ENCODE measurements around the gene HELZ.
A peak's percentile ranks its signal among the peaks of the same experiment; 100 is the strongest.
"Not testable (repeated sequence)": the region's sequence is repeated elsewhere in the genome, so short reads cannot be mapped to it uniquely, and the experiment has no call there.

HELZ gene

GRCh38 chr17:67109111-67109510 lies 135.9 kb downstream of the HELZ start:
- Mint-ChIP-seq H3K4me3 (no peak overlapping the region), H3K36me3 (ENCODE audit: low read depth) (peaks cover 59% of the 10 kb centered on the region), H3K9me3 (no peaks in the 10 kb centered on the region), H3K27ac (peak overlapping the region; percentile 10), H3K27me3 (ENCODE audit: low read depth) (no peaks in the 10 kb centered on the region), H3K4me1 (ENCODE audit: low read depth) (peaks cover 3% of the 10 kb centered on the region)
- no peak for DNase-seq (ENCODE audit: low spot score)

- H3K36me3 Mint-ChIP-seq (ENCODE audit: low read depth): peaks cover 57% of the 10 kb centered on the region
- no peaks in the 10 kb centered on the region for H3K27me3 Mint-ChIP-seq (ENCODE audit: low read depth)
- no peak for DNase-seq (ENCODE audit: low spot score)
- no peak overlapping the region for H3K27ac Mint-ChIP-seq
- H3K9me3 Mint-ChIP-seq: no peaks in the 10 kb centered on the region
- no peak overlapping the region for H3K4me3 Mint-ChIP-seq
- peaks cover 3% of the 10 kb centered on the region for H3K4me1 Mint-ChIP-seq (ENCODE audit: low read depth)
These were observed 136.9 kb downstream of the HELZ start for GRCh38 chr17:67107811-67108775.

- DNase-seq (ENCODE audit: low spot score): no peak
- Mint-ChIP-seq H3K4me1 (ENCODE audit: low read depth) (peaks cover 3% of the 10 kb centered on the region), H3K27ac (peak overlapping the region; percentile 34), H3K9me3 (no peaks in the 10 kb centered on the region), H3K27me3 (ENCODE audit: low read depth) (no peaks in the 10 kb centered on the region), H3K4me3 (no peak overlapping the region), H3K36me3 (ENCODE audit: low read depth) (peaks cover 53% of the 10 kb centered on the region)
These were observed 137.8 kb downstream of the HELZ start for GRCh38 chr17:67107171-67107570.

- no peaks in the 10 kb centered on the region for H3K27me3 Mint-ChIP-seq (ENCODE audit: low read depth)
- no peak for DNase-seq (ENCODE audit: low spot score)
- H3K4me3 Mint-ChIP-seq: no peak overlapping the region
- H3K9me3 Mint-ChIP-seq: no peaks in the 10 kb centered on the region
- no peak overlapping the region for H3K27ac Mint-ChIP-seq
- peaks cover 55% of the 10 kb centered on the region for H3K36me3 Mint-ChIP-seq (ENCODE audit: low read depth)
- peaks cover 5% of the 10 kb centered on the region for H3K4me1 Mint-ChIP-seq (ENCODE audit: low read depth)
These were observed 139.8 kb downstream of the HELZ start for GRCh38 chr17:67105213-67105612.

- peaks cover 55% of the 10 kb centered on the region for H3K36me3 Mint-ChIP-seq (ENCODE audit: low read depth)
These were observed 140.4 kb downstream of the HELZ start for GRCh38 chr17:67104641-67105040.

GRCh38 chr17:67098006-67098405 lies 147.0 kb downstream of the HELZ start:
- no peaks in the 10 kb centered on the region for H3K9me3 Mint-ChIP-seq
- no peak overlapping the region for H3K4me3 Mint-ChIP-seq
- peaks cover 16% of the 10 kb centered on the region for H3K4me1 Mint-ChIP-seq (ENCODE audit: low read depth)
- no peak for DNase-seq (ENCODE audit: low spot score)
- no peaks in the 10 kb centered on the region for H3K27me3 Mint-ChIP-seq (ENCODE audit: low read depth)
- H3K36me3 Mint-ChIP-seq (ENCODE audit: low read depth): peaks cover 37% of the 10 kb centered on the region
- no peak overlapping the region for H3K27ac Mint-ChIP-seq

More at GRCh38 chr17:67104641-67105040, 140.4 kb downstream of the HELZ start:
- not testable (repeated sequence) for DNase-seq (ENCODE audit: low spot score); H3K27me3 Mint-ChIP-seq (ENCODE audit: low read depth); H3K9me3 Mint-ChIP-seq; H3K4me1 Mint-ChIP-seq (ENCODE audit: low read depth); H3K27ac Mint-ChIP-seq; H3K4me3 Mint-ChIP-seq

GRCh38 chr17:67096609-67097008 lies 148.4 kb downstream of the HELZ start:
- Mint-ChIP-seq H3K27me3 (ENCODE audit: low read depth) (no peaks in the 10 kb centered on the region), H3K36me3 (ENCODE audit: low read depth) (peaks cover 36% of the 10 kb centered on the region), H3K9me3 (no peaks in the 10 kb centered on the region), H3K27ac (no peak overlapping the region), H3K4me3 (no peak overlapping the region), H3K4me1 (ENCODE audit: low read depth) (peaks cover 17% of the 10 kb centered on the region)
- no peak for DNase-seq (ENCODE audit: low spot score)

- no peak overlapping the region for H3K4me3 Mint-ChIP-seq
- peaks cover 17% of the 10 kb centered on the region for H3K4me1 Mint-ChIP-seq (ENCODE audit: low read depth)
- H3K27ac Mint-ChIP-seq: no peak overlapping the region
- H3K9me3 Mint-ChIP-seq: no peaks in the 10 kb centered on the region
- H3K27me3 Mint-ChIP-seq (ENCODE audit: low read depth): no peaks in the 10 kb centered on the region
- H3K36me3 Mint-ChIP-seq (ENCODE audit: low read depth): peaks cover 34% of the 10 kb centered on the region
- DNase-seq (ENCODE audit: low spot score): no peak
These were observed 149.2 kb downstream of the HELZ start for GRCh38 chr17:67095803-67096202.

- Mint-ChIP-seq H3K36me3 (ENCODE audit: low read depth) (peaks cover 36% of the 10 kb centered on the region), H3K4me1 (ENCODE audit: low read depth) (peaks cover 18% of the 10 kb centered on the region)
- H3K9me3 Mint-ChIP-seq; H3K27ac Mint-ChIP-seq; DNase-seq (ENCODE audit: low spot score); H3K27me3 Mint-ChIP-seq (ENCODE audit: low read depth); H3K4me3 Mint-ChIP-seq: not testable (repeated sequence)
These were observed 149.7 kb downstream of the HELZ start for GRCh38 chr17:67095291-67095690.

GRCh38 chr17:67093348-67093747 lies 151.6 kb downstream of the HELZ start:
- Mint-ChIP-seq H3K27ac (no peak overlapping the region), H3K9me3 (no peaks in the 10 kb centered on the region), H3K36me3 (ENCODE audit: low read depth) (peaks cover 42% of the 10 kb centered on the region), H3K4me1 (ENCODE audit: low read depth) (peaks cover 22% of the 10 kb centered on the region), H3K4me3 (no peak overlapping the region), H3K27me3 (ENCODE audit: low read depth) (no peaks in the 10 kb centered on the region)
- DNase-seq (ENCODE audit: low spot score): no peak

GRCh38 chr17:67092710-67093109 lies 152.3 kb downstream of the HELZ start:
- not testable (repeated sequence) for H3K27me3 Mint-ChIP-seq (ENCODE audit: low read depth); H3K9me3 Mint-ChIP-seq; H3K4me3 Mint-ChIP-seq; DNase-seq (ENCODE audit: low spot score); H3K27ac Mint-ChIP-seq
- Mint-ChIP-seq H3K4me1 (ENCODE audit: low read depth) (peaks cover 20% of the 10 kb centered on the region), H3K36me3 (ENCODE audit: low read depth) (peaks cover 42% of the 10 kb centered on the region)

- Mint-ChIP-seq H3K36me3 (ENCODE audit: low read depth) (peaks cover 40% of the 10 kb centered on the region), H3K27me3 (ENCODE audit: low read depth) (no peaks in the 10 kb centered on the region), H3K4me3 (no peak overlapping the region), H3K9me3 (no peaks in the 10 kb centered on the region), H3K27ac (no peak overlapping the region), H3K4me1 (ENCODE audit: low read depth) (peaks cover 20% of the 10 kb centered on the region)
- no peak for DNase-seq (ENCODE audit: low spot score)
These were observed 152.7 kb downstream of the HELZ start for GRCh38 chr17:67092291-67092690.

GRCh38 chr17:67090341-67090740 lies 154.7 kb downstream of the HELZ start:
- H3K9me3 Mint-ChIP-seq: no peaks in the 10 kb centered on the region
- no peak for DNase-seq (ENCODE audit: low spot score)
- H3K36me3 Mint-ChIP-seq (ENCODE audit: low read depth): peaks cover 43% of the 10 kb centered on the region
- H3K27ac Mint-ChIP-seq: no peak overlapping the region
- no peaks in the 10 kb centered on the region for H3K27me3 Mint-ChIP-seq (ENCODE audit: low read depth)
- no peak overlapping the region for H3K4me3 Mint-ChIP-seq
- peaks cover 15% of the 10 kb centered on the region for H3K4me1 Mint-ChIP-seq (ENCODE audit: low read depth)

GRCh38 chr17:67088639-67089038 lies 156.4 kb downstream of the HELZ start:
- Mint-ChIP-seq H3K36me3 (ENCODE audit: low read depth) (peaks cover 37% of the 10 kb centered on the region), H3K4me3 (no peak overlapping the region), H3K9me3 (no peaks in the 10 kb centered on the region), H3K27me3 (ENCODE audit: low read depth) (no peaks in the 10 kb centered on the region), H3K27ac (no peak overlapping the region), H3K4me1 (ENCODE audit: low read depth) (peaks cover 14% of the 10 kb centered on the region)
- no peak for DNase-seq (ENCODE audit: low spot score)
